AG08395 (cell line): Measurements from ENCODE around the gene IMMP2L.
A peak's percentile ranks its signal among the peaks of the same experiment; 100 is the strongest.
"Not testable (repeated sequence)": the region's sequence is repeated elsewhere in the genome, so short reads cannot be mapped to it uniquely, and the experiment has no call there.

ENCODE experiments used
- DNase-seq: peaks from one replicate; pipeline ENCODE4 v3.0.0; 2012; ENCODE audit warnings: mixed read lengths, low spot score

Gene IMMP2L

DNA sequence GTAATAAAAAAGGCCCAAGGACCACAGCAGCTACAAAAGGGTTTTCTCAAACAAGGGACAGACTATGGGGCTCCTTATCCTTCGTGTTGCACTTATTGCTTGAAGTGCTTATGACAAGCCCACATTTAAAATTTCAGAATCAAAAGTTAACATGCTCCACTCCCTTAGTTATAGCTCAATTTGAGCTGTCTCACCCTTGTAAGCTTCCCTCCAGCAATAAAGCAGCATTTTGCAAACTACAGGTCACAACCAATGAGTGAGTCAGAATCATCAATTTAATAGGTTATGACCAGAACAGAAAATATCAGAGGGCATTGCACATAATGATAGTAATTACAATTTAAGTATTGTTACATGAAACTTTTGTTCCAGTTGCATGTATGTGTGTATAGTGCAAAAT, 53.0 kb downstream of the IMMP2L start:
- DNase-seq, result no peak

DNA sequence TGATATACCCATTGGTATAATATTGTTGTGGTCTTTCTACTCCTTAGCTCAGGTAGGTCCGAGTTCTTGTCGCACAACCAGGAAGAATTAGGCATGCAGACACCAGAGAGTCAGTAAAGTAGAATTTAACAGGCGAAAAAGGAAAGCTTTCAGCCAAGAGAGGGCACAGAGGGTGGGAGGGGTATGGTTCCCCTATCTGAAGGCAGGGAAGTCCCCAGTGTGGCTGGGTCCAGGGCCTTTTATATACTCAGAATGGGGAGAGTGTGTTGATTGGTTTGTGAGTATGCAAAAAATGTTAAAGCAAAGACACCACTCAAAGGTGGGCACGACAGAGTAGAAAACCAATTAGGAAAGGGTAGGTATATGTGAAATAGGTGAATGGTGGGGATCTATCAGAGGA, 53.9 kb downstream of the IMMP2L start:
- DNase-seq, result no peak

DNA sequence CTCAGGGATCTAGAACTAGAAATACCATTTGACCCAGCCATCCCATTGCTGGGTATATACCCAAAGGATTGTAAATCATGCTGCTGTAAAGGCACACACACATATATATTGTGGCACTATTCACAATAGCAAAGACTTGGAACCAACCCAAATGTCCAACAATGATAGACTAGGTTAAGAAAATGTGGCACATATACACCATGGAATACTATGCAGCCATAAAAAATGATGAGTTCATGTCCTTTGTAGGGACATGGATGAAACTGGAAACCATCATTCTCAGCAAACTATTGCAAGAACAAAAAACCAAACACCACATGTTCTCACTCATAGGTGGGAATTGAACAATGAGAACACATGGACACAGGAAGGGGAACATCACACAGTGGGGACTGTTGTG, 56.9 kb downstream of the IMMP2L start:
- not testable (repeated sequence) for DNase-seq

DNA sequence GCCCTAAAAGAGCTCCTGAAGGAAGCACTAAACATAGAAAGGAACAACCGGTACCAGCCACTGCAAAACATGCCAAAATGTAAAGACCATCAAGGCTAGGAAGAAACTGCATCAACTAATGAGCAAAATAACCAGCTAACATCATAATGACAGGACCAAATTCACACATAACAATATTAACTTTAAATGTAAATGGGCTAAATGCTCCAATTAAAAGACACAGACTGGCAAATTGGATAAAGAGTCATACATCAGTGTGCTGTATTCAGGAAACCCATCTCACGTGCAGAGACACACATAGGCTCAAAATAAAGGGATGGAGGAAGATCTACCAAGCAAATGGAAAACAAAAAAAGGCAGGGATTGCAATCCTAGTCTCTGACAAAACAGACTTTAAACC, 60.5 kb downstream of the IMMP2L start:
- DNase-seq, result not testable (repeated sequence)

DNA sequence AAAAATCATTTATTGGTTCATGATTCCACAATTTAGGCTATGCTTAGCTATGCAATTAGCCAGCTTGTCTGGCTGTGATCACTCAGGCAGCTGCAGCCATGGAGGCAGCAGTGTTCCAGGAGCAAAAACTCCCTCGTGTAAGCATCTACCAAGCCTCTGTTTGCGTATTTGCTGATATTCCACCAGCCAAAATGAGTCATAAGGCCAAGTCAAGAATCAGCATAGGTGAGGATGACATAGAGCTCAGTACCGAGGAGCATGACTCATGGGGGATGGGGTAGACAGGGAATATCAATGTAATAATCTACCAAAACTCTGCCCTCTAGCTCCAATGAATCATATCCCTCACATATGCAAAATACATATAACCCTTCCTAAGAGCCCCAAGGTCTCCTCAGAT, 63.3 kb downstream of the IMMP2L start:
- DNase-seq, result no peak

DNA sequence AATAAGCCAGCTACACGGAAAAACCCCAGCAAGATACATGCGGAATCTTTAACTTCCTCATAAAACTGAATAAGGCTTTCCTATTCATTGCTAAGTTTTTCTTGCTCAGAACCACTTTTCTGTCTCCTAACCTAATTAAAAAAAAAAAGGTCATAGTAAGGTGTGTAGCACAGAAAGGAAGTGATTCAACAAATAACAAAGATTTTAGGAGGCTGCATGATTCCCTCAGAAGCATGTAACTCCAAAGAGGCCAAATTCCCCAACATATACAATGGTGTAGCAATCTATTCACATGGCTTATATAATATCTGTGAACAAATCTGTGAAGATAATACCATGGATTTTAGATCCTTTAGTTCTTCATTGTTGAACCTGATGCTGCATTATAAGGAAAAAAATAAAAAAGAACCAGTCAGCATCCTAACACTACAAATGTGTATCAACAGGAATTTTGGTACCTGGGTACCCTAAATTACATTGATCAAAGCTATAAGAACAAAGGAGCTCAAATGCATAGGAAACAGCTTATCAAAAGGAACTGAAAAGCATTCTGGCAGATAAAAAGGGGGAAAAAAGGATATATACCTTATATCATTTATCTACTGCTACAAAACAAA, 63.8 kb downstream of the IMMP2L start:
- DNase-seq, result no peak

DNA sequence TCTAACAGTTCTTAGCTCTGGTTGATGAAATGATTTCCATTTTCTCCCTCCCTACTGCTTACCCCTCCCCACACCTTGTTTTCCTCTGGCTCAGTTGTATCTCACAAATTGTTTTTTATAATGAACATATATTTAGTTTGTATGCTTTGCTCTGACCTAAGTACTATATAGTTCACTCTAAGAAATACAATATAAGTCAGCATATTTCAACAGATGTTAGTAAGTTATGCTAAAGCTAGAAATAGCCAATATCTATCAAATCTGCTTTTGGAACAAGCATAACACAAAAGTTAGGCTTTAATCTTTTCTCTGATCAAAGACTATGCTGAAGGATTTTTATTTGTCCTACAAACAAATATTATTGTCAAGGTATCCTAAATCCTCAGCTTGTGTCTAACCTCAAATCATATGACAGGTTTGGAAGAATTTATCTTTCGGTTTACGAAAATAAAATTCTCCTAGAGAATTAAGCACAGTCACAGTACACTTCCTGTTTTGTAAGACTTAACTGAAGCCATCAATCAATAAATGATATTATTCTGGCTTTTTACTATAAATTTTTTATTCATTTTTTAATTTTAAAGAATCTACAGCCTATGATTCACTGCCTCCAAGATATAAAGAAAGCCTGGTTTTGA, 67.0 kb downstream of the IMMP2L start:
- no peak for DNase-seq

DNA sequence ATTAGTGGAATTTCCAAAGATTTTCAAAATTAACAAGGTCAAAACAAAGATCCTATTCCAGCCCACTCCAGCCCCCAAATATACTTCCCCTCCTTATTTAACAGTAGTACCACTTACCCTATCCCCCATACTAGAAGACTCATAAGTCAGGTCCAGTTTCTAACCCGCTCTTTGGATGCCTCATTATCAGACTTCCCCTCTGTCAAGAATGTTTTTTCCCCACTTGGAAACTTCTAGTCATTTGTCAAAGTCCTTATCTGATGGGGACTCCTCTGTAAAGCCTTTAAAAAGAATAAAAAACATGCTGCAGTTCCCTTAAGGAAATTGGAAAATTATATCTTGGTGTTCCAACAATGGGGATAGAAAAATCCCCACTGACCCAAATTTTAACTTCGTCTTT, 70.1 kb downstream of the IMMP2L start:
- DNase-seq, result no peak

DNA sequence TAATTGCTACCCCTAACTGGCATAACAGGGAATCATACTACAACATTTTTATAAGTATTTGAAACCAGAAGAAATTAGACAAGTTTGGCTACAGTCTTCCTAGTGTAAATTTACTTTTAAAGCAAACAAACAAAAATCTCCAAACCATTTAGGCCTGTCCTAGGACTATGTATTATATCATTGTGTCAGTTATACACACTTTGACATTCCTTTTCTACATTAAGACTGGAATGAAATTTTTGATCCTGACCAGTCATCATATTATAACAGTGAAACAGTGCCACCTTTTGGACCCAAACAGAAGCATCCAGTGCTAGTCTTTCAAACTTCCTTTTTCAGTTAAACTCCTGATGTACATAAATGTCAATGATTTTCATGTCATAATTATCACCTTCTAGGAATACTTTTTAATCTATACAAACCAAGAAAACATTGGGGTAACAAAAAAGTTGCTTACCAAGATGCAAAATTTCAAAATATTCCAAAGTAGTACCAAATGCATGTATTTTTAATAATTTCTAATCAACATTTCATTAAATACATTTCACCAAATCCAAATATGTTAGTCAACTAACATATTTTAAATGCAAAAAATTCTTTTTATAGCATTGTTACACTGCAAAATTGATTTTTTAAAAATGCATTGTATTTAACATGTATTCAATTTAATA, 75.7 kb downstream of the IMMP2L start:
- DNase-seq, result peak; percentile 61

DNA sequence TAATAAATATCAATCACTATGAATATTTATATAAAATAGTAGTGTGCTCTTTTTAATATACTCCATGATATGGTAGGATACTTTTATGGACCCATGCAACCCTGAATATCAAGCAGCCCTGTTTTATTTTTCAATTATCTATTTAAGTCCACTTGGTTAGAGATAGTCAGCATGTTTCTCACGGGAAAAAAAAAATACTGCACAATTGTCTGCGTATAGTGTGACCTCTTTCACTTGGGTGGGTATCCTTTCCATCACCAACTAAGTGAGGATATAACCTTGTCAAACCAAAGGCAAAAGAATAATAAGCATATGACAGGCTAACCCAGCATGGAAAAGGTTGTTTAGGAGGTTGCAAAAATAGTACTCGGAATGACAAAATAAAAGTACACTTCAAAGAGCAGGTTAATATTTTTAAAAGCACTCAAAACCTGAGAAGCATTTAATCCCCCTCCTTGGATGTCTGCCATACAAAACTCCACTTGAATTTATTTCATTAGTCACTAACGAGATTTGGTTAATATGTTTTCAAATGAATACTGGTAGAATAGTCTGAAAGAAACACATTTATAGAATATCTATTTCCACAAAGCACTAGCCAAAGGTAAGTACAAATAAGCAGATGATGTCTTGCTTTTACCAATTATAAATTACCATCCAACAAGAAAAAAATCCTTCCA, 76.5 kb downstream of the IMMP2L start:
- DNase-seq, result no peak

DNA sequence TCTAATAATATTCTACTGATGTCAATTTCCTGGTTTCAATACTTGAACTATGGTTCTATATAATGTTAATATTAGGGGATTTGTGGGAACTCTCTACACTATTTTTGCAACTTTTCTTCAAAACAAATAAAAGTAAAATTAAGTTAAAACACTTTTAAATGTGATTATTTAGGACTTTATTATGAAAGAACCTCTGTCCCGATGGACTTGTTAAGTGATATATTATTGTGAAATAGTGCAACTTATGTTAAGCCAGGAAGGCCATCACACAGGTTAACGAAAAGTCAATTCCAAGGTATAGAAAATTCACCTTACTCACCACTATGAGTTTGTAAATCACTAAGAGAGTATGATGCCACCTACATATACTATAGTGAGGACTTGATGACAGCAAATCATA, 79.2 kb downstream of the IMMP2L start:
- DNase-seq, result no peak

DNA sequence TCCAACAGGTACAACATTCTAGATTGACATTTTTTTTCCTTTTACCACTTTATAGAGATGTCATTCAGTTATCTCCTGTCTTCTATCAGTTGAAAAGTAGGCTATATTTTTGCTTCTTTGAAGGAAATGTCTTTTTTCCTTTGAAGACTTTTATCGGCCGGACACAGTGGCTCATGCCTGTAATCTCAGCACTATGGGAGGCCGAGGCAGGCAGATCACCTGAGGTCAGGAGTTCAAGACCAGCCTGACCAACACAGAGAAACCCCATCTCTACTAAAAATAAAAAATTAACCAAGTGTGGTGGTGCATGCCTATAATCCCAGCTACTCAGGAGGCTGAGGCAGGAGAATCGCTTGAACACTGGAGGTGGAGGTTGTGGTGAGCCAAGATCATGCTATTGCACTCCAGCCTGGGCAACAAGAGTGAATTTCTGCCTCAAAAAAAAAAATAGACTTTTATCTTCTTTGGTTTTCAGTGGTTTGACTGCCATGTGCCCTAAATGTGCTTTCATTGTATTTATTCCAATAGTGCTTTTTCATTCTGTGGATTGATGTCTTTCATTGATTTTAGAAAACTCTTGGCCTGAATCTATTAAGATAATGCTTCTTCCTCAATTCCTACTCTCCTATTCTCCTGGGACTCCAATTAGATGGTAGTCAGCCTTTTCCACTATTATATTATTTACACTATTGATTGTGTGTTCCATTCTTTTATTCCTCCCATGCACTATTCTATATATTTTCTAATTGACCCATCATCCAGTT, 84.6 kb downstream of the IMMP2L start:
- DNase-seq, result no peak

DNA sequence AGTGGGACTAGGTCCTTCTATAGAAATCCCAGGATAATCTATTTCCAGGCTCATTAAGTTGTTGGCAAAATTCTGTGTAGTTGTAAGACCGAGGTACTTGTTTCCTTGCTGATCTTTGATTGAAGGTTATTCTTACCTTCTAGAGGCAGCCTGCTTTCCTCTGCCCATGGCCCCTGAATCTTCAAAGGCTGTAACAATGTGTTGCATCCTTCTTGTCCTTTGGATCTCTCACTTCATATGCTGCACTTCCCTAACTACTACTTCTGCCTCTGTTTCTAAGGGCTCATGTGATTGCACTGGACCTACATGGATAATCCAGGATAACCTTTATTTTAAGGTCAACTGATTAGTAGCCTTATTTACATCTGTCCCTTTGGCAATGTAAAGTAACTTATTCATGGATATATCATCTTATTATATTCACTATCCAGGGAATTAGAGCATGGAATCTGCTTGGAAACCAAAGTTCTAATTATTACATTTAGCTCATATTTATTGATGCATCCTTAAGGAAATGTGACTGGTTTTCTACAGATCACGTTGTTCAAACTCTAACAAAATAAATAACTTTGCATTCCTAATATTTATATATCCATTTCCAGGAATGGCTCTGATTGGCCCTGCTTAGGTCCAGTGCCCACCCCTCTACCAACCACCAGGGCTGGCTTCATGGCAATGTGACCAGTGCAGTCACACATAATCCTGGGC, 85.6 kb downstream of the IMMP2L start:
- no peak for DNase-seq

DNA sequence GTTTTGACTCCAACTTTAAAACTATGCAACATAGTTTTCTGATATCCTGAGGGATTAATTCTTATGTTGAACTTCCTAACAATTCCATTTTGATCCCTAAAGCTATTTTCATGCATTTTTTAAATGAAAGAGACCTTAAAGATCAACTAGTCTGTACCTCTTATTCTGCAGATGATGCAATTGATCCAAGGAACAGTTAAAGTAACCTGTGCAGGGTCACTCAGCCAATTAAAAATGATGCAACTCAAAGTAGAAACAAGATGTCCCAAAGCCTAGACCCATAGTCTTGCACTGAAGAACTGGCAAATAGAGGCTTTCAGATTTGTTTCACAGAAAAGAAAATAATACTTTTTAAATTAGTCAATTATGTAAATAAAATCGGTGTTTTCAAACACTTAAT, 86.3 kb downstream of the IMMP2L start:
- no peak for DNase-seq

DNA sequence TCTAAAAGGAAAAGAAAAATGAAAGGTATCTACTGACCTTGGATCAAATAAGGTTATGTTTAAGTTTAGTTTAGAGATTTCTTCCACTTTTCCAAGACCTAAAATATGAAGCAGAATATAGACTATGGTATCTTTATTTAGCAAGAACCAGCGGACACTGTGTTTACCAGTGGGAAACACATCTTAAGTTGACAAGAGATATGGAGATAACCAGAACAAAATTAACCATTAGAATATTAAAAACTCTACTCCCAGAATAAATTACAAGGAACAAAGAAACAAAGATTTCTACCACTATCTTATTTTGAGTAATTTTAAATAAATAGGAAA, 86.9 kb downstream of the IMMP2L start:
- DNase-seq, result no peak

DNA sequence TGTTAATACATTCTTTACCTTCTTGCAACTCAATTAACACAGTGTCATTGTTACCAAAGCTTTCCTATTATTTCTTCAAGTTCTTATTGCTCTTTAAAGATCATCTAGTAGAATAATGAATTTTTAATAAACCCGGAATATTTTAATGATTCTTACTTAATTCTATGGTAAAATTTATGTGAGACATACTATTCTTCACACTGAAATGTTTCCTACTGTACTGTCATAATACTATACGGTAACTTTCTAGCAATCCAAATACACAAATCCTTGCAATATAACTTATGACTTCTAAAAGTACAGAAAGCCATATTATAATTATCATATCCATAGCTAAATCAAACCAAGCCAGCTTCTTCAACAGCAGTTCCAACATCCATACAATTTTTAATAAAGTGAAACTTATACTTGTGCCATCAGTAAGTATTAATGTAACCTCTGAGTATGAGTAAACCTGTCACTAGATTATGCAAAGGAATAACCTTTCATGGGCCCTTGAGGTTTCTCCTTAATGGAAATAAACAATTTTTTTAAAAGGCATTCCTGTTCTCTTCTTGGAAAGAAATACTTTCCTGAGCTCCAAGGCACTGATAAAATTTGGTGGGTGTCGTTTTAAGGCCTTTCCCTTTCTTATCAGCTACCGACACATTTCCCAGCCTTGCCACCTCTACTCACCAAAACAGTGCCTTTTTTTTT, 87.4 kb downstream of the IMMP2L start:
- DNase-seq, result no peak

DNA sequence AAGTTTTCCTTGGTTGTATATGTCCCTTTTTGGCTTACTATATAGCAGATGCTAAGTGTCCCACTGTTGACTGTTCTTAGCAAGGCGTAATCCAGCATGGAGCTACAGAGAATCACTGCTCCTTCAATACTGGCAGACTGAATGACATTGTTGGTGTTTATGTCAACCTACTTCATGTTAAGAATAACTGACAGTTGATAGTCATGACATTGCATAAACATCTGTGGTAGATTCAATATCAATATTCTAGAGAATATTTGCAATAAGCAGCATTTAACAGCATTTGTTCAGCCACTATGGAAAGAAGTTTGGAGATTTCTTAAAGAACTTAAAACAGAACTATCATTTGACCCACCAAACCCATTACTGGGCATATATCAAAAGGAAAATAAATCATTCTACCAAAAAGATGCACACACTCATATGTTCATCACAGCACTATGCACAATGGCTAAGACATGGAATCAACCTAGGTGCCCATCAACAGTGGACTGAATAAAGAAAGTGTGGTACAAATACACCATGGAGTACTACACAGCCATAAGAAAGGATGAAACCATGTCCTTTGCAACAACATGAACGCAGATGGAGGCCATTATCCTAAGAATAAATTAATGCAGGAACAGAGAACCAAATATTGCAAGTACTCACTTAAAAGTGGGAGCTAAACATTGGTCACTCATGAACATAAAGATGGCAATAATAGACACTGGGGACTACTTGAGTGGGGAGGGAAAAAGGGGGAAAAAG, 88.7 kb downstream of the IMMP2L start:
- no peak for DNase-seq

DNA sequence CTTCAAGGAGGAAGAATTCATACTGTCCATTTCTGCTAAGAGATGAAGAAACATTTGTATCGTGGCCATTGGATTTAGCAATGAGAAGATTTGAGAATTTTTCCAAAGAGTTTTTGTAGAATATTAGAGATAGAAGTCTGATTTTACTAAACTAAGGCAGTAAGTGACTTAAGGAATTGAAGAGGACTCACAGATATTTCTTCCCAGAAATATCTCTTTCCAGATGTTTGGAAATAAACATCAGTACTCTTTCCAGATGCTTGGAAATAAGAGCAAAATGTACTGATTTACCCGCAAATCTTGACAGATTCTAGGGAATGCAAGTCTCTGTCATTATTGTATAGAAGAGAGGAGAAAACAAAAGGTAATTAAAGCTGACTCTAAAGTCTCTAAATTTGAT, 91.3 kb downstream of the IMMP2L start:
- no peak for DNase-seq

DNA sequence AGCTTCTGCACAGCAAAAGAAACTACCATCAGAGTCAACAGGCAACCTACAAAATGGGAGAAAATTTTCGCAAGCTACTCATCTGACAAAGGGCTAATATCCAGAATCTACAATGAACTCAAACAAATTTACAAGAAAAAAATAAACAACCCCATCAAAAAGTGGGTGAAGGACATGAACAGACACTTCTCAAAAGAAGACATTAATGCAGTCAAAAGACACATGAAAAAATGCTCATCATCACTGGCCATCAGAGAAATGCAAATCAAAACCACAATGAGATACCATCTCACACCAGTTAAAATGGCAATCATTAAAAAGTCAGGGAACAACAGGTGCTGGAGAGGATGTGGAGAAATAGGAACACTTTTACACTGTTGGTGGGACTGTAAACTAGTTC, 92.4 kb downstream of the IMMP2L start:
- DNase-seq, result not testable (repeated sequence)

DNA sequence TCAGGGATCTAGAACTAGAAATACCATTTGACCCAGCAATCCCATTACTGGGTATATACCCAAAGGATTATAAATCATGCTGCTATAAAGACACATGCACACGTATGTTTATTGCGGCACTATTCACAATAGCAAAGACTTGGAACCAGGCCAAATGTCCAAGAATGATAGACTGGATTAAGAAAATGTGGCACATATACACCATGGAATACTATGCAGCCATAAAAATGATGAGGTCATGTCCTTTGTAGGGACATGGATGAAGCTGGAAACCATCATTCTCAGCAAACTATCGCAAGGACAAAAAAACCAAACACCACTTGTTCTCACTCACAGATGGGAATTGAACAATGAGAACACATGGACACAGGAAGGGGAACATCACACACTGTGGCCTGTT, 96.5 kb downstream of the IMMP2L start:
- not testable (repeated sequence) for DNase-seq

DNA sequence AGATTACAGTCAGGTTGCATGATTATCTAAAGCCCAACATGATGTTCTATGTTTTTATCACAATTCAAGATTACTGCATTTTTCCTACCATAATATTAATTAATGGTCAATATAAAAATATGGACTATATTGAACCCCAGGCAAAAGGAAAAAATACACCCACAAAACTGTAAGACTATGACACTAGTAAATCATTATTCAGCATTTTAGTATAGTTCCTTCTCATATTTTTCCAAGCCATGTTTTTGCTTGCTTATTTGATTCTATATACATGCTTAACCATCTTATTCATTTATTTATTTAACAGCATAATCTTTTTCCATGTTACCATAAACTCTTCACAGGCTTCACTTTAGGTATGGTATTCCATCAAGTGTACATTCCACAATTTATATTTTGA, 101.6 kb downstream of the IMMP2L start:
- DNase-seq, result no peak
